ENCODE results near the gene STPG3.

The STPG3 gene

DNA sequence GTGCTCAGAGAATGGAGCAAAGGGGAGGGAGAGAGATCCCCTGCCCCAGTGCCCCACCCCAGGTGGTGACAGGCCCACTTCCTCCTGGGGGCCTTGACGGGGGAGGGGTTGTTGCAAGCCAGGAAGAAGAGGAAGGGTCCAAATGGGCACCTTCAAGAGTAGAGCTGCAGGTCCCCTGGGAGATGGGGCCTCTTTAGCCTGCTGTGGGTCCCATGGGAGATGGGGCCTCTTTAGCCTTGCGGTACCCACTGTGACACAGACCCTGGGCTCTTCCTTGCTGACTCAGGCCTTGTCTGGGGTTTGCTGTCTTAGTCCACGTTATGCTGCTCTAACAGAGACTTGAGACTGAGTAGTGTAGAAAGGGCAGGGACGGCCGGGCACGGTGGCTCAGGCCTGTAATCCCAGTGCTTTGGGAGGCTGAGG lies 16.9 kb downstream of the STPG3 start:
- DNase-seq, result no peak

DNA sequence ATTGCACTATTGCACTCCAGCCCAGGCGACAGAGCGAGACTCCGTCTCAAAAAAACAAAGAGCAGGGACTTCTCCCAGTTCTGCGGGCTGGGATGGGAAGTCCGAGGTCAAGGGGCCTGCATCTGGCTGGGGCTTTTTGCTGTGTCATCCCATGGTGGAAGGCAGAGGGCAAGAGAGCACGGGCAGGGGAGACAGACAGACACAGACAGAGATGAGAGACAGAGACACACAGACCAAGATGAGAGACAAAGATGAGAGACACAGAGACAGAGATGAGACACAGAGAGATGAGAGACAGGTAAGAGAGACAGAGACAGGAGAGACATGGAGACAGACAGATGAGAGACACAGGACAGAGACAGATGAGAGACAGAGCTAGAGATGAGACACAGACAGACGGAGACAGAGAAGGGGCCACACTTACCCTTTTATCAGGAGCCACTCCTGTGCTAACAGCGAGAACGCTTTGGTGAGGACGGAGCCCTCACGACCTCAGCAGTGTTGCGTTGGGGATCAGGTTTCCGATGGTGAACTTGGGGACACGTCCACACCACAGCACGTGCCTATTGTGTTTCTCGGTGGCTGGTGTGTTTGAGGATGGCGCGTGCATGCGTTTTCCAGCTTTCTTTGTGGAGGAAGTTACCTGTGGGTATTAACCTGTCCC lies 17.6 kb downstream of the STPG3 start:
- DNase-seq, result no peak

DNA sequence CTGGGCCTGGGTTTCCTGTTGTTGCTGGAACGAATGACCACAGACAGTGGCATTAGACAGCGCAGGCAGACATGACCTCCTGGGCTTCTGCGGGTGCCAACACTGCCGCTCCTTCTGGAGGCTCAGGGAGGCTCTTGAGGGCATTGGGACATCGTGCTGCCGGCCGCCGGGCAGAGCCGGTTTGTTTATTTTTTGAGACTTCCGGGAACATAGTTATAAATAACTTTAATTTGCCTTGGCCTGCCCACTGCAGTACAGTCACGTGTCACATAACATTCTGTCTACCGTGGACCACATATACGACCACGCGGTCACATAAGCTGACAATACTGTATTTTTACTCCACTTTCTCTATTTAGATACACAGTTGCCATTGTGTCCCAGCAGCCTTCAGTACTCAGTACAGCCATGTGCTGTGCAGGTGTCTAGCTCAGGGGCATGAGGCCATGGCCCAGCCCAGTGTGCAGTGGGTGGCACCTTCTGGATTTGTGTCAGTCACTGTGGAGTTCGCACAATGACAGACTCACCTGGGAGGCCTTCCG lies 18.2 kb downstream of the STPG3 start:
- DNase-seq, result no peak

DNA sequence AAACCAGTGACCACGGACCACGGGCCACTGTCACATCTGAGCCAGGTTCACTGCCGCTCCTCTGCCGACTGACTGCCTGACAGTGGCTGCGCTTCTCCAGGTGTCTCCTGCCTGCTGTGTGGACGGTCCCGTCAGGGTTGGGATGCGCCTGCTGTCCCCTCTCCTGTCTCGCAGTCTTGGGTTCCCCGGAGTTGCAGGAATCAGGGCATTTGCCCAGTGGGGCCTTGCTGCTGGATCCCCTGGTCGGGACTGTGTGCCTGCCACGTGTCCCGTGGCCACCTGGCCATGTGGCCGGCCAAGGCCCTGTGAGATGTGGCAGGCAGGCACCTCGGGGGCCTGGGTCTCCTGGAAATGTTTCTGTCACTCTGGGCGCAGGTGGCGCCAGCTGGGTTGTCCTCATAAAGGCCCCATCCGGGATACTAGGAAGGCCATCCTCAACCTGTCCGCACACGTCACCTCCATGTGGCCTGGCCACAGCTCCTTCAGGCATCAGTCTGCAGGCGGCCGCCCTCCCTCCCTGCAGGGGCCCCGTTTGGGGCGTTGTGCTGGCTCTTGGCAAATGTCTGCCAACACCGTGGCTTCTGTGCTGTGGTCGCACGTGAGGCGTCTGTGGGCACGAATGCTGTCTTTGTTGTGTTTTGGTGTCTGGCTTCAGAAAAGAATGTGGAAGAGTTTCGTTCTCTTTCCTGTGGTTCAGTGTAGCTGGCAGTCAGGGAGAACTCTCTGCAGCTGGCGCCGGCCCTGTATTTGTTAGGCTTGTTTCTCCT lies 20.0 kb downstream of the STPG3 start:
- DNase-seq, result no peak

DNA sequence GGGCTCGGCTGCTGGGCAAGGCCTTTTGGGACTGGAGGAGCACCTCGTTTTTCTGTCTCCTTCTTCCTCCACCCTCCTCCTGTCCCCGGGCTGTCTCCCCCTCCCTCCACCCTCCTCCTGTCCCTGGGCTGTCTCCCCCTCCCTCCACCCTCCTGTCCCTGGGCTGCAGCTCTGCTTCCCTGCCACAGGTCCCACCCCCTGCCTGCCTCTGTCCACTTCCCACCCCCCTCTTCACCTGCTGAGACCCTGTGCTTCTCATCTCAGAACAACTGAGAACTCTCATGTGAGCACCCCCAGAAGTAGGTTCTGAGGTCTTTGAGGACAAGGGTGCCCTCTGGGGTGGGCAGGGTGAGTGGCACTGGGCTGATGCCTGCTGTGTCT lies 20.6 kb downstream of the STPG3 start:
- DNase-seq, result no peak

DNA sequence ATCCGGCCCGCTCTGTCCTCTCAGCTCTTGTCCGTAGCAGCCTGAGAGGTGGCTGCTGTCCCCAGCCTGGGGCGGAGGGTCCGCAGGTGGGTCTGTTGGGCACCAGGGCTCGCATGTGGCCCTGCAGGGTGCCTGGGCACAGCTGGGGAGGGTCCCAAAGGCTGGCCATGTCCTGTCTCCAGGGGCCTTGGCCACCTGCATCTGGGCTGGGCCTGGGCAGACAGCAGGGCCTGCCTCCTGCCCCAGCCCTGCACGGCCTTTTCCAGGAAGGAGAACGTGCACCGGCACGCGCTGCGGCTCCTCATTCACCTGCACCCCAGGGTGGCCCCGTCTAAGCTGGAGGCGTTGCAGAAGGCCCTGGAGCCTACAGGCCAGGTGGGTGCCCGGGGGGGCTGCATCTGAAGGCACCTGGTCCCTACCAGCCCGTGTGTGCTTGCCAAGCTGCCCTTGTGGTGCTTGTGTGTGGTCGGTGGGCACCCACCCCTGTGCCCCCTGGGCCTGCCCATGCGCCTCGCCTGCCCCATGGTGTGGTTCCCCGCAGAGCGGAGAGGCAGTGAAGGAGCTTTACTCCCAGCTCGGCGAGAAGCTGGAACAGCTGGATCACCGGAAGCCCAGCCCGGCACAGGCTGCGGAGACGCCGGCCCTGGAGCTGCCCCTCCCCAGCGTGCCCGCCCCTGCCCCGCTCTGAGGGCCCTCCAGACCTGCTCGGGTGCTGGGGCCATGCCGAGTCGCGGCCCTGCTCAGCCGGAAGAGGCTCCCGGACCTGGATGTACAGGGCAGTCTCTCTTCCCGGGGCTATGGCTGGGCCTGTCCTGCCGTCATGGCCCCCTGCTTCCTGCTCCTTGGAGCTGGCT lies 21.4 kb downstream of the STPG3 start:
- no peak for DNase-seq

DNA sequence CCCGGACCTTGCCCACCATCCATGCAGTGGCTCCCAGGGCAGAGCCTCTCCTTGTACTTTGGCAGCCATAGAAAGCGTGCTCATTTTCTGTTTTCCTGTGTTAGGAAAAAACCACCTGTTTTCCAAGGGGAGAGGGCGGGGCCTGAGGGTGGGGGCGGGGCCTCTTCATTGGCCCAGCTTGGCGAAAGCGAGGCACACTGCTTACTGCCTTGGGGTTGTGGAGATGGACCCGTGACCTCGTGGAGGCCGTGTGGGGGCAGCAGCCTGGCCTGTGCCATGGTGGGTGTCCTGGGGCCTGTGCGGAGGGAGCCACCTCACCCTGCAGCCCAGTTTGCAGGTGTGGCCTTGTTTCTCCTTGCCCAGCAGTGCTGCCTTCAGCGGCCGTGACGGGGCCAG lies 22.0 kb downstream of the STPG3 start:
- no peak for DNase-seq

DNA sequence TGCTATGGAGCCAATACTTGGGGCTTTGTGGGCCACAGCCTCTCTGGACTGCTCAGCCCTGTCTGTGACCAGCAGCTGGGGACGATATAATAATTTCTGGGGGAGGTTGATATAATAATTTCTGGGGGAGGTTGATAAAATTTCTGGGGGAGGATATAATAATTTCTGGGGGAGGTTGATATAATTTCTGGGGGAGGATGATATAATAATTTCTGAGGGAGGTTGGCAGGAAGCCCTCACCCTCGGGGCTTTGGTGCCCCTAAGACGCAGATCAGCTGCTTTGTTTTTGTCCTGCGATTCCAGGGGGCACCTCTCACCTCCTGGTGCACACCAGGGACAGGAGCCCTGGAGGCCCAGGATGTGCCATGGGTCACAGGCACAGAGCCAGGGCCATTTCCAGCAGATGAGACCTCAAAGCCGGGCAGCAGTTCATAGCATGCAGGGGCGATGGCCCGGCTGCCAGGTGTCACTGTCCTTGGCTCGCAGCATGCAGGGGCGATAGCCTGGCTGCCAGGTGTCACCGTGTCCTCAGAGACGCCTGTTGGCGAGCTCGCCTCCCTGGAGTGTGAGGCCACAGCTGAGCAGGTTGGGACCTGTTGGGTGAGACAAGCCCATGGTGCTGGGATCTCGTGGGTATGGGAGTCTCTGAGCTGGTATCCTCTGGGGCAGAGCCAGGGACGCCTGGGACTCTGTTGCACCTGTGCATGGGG lies 22.7 kb downstream of the STPG3 start:
- no peak for DNase-seq

DNA sequence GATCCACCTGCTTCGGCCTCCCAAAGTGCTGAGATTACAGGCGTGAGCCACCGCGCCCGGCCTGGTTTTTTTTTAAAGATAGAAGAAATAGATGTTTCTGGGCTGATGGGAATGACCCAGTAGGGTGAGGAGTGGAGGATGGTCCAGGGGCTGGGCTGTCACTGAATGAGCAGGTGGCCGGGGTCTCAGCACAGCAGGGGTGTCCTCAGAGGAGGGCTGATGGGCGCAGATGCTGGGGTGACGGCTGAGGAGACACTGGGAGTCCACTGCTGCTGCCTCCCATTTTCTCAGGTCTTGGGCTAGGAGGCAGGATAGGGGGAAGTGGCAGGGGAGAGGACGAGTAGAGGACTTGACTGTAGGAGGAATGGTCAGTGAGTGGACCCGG lies 24.1 kb downstream of the STPG3 start:
- DNase-seq, result no peak

DNA sequence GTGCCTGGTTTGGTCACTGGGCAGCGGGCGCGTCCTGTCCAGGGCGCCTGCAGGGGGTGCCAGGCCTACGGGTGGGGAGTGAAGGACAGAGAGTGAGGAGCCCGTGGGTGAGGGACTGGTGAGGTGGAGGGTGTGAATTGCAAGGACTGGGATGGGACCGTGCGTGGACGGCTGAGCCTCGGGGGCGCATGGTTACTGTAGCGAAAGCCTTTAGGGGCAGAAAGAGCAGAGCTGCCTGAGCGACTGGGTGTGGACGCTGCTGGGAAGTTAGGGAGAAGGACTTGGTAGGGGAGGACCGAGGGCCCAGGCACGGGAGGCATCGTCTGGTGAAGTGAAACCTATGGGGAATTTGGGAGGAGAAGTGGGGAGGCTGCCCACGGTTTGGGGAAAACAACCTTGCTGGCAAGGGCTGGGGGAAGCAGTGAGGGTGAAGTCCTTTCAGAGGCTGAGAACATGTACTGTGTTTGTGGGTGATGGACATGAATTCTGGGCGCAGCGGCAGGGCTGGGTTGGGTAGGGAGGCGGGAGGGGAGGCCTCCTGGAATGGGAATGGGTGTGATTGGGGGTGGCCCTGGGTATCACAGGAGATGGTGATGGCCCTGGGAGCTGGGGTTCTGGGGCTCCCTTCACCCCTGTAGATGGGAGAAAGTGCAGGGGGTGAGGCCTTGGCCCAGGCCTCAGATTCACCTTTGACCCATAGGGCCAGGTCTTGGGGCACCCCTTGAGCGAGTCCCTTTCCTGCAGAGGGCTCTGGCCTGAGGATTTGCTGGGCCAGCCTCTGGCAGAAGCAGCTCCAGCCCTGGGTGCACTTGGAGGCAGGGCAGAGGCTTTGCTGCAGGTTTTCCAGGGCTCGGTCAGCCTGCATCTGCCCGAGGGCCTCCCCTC lies 24.7 kb downstream of the STPG3 start:
- no peak for DNase-seq

DNA sequence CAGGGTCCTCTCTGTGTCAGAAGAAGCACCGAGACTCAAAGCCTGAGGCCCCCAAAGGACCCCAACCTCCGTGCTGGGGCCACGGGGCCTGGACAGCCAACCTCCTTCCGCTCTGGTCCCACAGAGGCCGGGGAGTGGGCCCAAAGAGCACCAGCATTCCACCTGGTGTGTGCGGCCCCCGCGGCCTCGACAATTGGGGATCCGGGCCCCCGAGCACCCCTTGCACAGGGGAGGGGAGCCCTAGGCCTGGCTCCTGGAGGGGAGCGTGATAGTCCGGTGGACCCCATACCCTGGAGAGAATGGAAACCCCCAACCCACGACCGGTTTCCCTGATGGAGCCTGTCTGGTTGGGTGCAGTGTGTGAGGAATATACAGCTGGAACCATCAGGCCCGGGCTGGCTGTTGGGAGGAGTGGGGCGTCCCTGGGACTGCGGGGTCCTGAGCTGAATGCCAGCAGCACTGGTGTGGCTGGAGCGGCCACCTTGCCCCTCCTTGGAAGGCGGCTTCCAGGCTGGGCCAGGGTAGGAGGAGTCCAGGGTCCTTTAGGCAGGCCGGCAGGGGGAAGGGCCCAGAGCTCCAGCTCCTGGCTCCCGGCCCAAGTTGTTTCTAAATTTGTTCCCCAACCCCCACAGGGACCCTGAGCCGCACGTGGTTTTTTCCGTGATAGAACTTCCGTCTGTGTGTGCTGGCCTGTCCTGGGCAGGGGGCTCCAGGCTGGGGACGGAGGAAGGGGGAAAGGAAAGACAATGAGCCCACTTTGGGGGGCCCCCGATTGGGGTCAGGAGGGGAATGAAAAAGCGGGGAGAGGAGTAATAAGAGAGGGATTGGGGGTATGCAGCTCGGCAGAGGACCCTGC lies 25.6 kb downstream of the STPG3 start:
- DNase-seq, result no peak

DNA sequence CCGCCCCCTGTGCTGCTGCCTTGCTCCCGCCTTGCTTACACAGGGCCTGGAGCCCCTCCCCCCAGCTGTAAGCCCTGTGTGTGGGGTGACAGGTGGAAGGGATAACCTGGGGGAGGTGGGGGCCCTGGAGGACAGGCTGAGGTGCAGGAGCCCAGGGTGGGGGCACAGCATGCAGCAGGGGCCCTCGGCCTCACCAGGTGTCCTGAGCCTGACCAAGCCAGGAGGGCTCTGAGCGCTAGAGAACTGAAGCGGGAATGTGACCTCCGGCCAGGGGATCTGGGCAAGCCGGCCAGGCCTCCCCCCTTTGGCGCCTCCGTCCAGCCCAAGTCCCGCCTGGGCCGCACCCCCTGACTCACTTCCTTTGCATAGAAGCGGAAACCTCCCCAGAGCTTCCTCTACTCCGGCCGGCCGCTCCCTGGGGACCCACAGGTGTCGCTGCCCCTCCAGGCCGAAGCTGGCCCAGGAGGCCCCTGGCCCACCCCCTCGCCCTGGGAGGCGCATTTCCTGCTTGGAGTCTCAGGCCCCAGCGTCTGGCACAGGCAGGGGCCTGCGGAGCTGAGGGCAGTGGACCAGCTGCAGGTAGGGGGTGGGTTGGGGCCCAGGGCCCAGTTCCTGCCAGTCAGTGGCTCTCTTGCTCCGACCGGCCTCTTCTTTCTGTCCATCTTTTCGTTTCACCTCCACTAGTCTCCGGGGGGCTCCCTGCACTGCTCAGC lies 26.4 kb downstream of the STPG3 start, which contains the start of gene TOR4A:
TOR4A (plus strand) TSS at position 398 of the 713 bp plus-strand sequence. CDS start 964 bp downstream, outside the sequence.
- no peak for DNase-seq

DNA sequence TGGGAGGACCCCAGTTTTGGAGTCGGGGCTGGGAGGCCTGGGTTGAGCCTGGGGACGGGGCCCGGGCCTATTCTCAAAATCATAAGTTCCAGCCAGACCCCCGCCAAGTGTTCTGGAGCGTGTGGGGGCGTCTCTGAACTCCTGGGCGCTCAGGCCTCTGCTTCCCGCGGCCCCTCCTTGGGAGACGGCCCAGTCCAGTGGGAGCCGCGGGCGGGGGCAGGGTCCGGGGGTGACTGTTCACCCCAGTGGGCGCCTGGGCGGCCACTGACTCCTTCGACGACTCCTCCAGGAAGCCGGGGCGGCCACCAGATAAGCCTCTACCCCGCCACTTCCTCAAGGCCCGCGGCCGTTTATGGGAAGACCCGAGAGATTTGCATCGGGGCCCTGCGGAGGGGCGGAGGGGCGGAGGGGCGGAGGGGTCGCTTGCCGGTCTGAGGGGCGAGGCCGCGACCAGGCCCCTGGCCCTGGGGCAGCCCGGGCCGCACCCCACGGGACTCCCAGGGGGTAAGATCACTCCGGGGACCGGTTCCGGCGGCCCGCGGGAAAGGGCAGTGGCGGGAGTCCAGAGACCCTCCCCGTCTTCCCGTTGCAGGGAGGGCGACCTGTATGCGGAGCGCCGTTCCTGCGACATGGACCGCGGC lies 27.1 kb downstream of the STPG3 start:
- DNase-seq, result no peak

DNA sequence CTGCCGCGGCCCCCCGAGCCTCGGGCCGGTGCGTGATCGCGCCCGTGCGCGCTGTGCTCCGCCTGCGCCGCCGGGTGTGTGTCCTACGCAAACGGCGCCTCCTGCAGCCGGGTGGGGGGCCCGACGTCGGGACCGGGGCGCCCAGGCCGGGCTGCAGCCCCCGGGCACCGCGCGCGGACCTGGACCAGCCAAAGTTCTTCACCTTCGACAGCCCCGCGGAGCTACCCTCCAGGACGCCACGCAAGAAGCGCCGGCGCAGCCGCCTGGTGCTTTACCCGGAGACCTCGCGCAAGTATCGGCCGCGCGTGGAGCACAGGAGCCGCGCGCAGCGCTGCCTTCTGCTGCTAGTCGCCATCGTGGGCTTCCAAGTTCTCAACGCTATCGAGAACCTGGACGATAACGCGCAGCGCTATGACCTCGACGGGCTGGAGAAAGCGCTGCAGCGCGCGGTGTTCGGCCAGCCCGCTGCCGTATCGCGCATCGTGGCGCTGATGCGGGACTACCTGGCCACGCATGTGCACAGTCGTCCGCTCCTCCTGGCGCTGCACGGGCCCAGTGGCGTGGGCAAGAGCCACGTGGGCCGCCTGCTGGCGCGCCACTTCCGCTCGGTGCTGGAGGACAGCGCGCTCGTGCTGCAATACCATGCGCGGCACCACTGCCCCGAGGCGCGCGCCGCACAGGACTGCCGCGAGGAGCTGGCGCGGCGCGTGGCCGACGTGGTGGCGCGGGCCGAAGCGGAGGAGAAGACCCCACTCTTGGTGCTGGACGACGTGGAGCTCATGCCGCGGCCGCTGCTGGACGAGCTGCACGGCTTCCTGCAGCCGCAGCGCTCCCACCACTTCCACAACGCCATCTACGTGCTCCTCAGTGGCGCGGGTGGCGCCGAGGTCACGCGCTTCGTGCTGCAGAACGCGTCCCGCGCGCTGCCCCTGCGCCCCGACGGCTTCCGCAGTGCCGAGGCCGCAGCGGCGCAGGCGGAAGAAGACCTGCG lies 27.9 kb downstream of the STPG3 start:
- DNase-seq, result no peak

DNA sequence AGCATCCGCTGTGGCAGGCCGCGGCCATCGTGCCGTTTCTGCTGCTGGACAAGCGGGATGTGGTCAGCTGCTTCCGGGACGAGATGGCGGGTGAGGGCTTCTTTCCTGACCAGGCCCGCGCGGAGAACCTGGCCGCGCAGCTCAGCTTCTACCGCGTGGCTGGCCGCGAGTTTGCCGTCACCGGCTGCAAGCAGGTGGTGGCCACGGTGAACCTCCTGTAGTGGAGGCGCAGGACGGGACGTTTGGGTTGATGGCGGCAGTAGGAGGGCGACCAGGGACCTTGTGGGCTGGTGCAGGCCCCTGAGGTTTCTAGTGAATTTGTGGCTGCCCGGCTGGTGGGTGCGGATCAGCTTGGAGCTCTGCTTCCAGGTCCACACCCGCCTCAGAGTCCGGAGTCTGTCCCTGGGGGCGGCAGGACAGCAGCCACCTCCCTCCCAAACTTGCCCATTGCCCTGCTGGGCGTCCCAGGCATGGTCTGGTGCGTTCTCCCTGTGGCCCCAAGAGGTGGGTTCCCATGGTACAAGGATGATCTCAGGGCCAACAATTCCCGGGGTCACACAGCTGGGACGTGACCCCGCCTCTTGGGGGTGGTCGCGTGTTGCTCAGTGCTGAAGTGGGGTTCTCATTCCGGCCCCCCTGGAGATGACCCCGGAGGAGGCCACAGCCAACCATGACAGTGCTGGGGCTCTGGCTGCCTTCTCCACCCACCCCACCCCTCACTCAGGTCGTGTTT lies 28.8 kb downstream of the STPG3 start:
- DNase-seq, result no peak

DNA sequence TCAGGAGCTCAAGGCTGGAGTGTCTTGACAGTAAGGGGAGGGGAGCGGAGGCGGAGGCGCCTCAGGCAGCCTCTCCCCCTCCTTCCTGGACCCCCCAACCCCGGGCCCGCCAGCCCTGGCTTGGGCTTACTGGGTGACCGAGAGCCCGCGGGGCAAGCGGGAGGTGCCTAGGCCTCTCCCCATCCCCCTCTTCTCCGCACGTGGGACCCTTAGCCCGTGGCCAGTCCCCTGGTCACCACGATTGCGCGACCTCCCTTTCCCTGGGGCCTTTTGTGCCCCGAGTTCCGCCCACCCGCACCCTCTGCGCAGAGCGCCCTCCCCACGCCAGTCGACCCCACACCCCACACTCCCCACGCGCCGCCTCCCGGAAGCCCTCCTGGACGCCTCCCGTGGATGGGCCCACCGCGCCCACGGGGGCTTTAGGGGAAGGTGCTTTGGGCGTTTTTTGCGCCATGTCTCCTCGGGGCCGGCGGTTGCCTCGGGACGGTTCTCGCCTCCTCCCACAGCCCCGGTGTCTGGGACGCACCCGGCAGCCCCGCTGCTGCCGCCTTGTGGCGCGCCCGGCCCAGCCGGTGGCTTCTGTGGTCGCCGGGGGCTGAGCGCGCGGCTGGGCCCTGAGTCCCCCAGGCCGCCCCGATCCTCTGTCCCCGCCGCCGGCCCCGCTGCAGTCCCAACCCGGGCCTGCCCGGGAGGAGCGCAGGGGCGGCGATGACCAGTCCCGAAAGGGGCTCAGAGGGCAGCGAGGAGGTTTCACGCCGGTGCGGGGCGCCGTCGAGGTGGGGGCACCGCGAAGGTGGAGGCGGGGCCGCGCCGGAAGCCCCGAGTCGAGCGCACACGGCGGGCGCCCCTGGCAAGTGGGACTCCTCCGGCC lies 29.6 kb downstream of the STPG3 start:
- DNase-seq, result no peak

Measured in NCI-H1092 treated with DMSO at 0.1 percent for 48 hours (cell line).